HG03108 (cell line): ENCODE results near the gene FAM185A.
"Not testable (repeated sequence)": the region's sequence is repeated elsewhere in the genome, so short reads cannot be mapped to it uniquely, and the experiment has no call there.

Experiments
- ATAC-seq: cut with Tn5 transposase; IDR thresholded peaks from one replicate; pipeline ENCODE4 v1.9.1; 2021; ENCODE audit warnings: moderate library complexity; ENCODE audit not compliant: unreplicated experiment

FAM185A gene

GRCh38 chr7:102828286-102828685 lies 79.5 kb downstream of the FAM185A start:
- ATAC-seq = no peak

GRCh38 chr7:102829075-102829474 lies 80.3 kb downstream of the FAM185A start:
- no peak for ATAC-seq

- ATAC-seq = no peak
Measured at GRCh38 chr7:102830197-102830596, 81.4 kb downstream of the FAM185A start.

GRCh38 chr7:102832674-102833073 lies 83.9 kb downstream of the FAM185A start:
- no peak for ATAC-seq

GRCh38 chr7:102833343-102833742 lies 84.5 kb downstream of the FAM185A start:
- no peak for ATAC-seq

- no peak for ATAC-seq
Measured at GRCh38 chr7:102834466-102834865, 85.7 kb downstream of the FAM185A start.

GRCh38 chr7:102834999-102835398 lies 86.2 kb downstream of the FAM185A start:
- ATAC-seq = peak; percentile 96

GRCh38 chr7:102836191-102836919 lies 87.6 kb downstream of the FAM185A start:
- no peak for ATAC-seq

GRCh38 chr7:102836977-102837376 lies 88.2 kb downstream of the FAM185A start:
- ATAC-seq = no peak

- no peak for ATAC-seq
Measured at GRCh38 chr7:102837802-102838201, 89.0 kb downstream of the FAM185A start.

- not testable (repeated sequence) for ATAC-seq
Measured at GRCh38 chr7:102838572-102839101, 89.8 kb downstream of the FAM185A start.

GRCh38 chr7:102840404-102840803 lies 91.6 kb downstream of the FAM185A start:
- ATAC-seq = no peak

GRCh38 chr7:102841290-102841689 lies 92.5 kb downstream of the FAM185A start:
- ATAC-seq = no peak

GRCh38 chr7:102842284-102842683 lies 93.5 kb downstream of the FAM185A start:
- ATAC-seq = no peak

- peak; percentile 90 for ATAC-seq
Measured at GRCh38 chr7:102843850-102844249, 95.1 kb downstream of the FAM185A start.

- no peak for ATAC-seq
Measured at GRCh38 chr7:102845346-102845745, 96.5 kb downstream of the FAM185A start.

- ATAC-seq = no peak
Measured at GRCh38 chr7:102849079-102849478, 100.3 kb downstream of the FAM185A start.

GRCh38 chr7:102849538-102849937 lies 100.7 kb downstream of the FAM185A start:
- ATAC-seq = no peak

- ATAC-seq = no peak
Measured at GRCh38 chr7:102856036-102856435, 107.2 kb downstream of the FAM185A start.
